Hematopoietic multipotent progenitor cell (in vitro differentiated cells): ENCODE data around the gene NEBL. TPM values are rescaled to one million over a fixed set of nuclear protein-coding genes. Genes with fewer than 3 reads are reported as not detected.
A peak's percentile ranks its signal among the peaks of the same experiment; 100 is the strongest.

Experiments used
- DNase-seq, 3 donors: peaks; one replicate each; pipeline ENCODE4 v3.0.0-alpha.2; 2011 to 2015; ENCODE audit warnings: low read depth in 2 of 3, low spot score in 2 of 3
- total RNA-seq: library from RNA; depleted of rRNA; stranded (reverse); fragments of >200 nt; gene quantifications from one replicate; pipeline ENCODE4 v1.2.3, GENCODE V29; 2012

The NEBL gene
- total RNA-seq, 1 donor, result 0.27 TPM

GRCh38 chr10:20874261-20874660 is 22.9 kb downstream of the NEBL start:
- DNase-seq, result no peak

DNA sequence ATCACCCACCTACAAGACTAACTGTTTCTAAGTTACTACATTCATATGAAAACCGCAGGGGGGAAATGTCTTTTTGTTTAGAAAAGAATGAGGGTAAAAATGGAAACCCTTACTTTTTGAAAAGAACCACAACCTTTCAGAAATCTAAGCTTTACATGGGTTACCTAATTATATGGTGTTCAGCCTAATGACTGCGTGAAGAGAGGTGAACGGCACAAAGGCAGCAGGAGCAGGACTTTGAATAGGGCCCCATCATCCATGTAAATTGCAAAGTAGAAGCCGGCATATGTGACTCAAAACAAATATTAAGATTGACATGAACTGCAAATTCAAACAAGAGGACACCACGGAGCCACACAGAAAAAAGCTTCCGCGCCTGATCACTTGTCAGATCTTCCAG is 25.1 kb downstream of the NEBL start:
- DNase-seq, result no peak

DNA sequence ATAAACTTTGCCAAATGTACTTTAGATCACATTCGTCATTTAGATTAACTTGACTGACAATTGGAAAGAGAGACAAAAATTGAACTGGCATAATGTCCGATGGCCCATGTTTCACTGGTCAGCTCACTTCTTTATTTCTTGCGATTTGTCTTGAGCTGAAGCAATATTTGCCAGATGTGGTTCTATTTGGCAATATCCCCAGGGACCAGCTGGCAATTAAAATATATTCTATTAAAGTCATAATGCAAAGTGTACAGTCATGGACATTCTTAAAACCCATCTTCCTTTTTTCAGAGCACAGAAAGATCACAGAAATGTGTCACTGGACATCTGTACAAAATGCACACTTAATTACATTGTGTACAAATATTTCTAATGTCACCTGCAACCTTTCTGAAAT is 26.3 kb downstream of the NEBL start:
- DNase-seq, result no peak

- DNase-seq, result no peak
These were observed 34.1 kb downstream of the NEBL start for GRCh38 chr10:20863008-20863407.

GRCh38 chr10:20858292-20859124 is 38.6 kb downstream of the NEBL start:
- DNase-seq, result peak in 2 of 3 donors; percentile 18 to 48

GRCh38 chr10:20856484-20856883 is 40.6 kb downstream of the NEBL start:
- no peak for DNase-seq

- DNase-seq, result peak in 2 of 3 donors; percentile 23 to 58
These were observed 41.6 kb downstream of the NEBL start for GRCh38 chr10:20855398-20856038.

- DNase-seq, result no peak
These were observed 43.8 kb downstream of the NEBL start for GRCh38 chr10:20853276-20853675.

- no peak for DNase-seq
These were observed 44.8 kb downstream of the NEBL start for GRCh38 chr10:20852303-20852702.

GRCh38 chr10:20847512-20847911 is 49.6 kb downstream of the NEBL start:
- no peak for DNase-seq

- no peak for DNase-seq
These were observed 50.8 kb downstream of the NEBL start for GRCh38 chr10:20846263-20846662.

DNA sequence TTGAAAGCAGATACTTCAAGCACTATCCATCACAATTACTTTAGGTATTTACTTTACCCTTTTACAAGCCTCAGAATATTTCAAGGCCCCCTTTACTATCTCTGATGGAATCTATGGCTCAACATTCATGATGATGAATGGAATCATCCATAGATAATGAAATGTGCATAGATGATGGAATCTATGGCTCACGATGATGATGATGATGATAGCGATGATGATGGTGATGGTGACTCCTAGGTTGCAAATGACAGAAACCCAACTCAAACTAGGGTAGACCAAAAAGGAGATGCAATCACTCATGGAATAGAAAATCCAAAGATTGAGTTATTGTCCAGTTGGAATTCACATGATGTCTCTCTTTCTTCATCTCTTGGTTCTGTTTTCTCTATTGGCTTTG is 55.7 kb downstream of the NEBL start:
- DNase-seq, result no peak

DNA sequence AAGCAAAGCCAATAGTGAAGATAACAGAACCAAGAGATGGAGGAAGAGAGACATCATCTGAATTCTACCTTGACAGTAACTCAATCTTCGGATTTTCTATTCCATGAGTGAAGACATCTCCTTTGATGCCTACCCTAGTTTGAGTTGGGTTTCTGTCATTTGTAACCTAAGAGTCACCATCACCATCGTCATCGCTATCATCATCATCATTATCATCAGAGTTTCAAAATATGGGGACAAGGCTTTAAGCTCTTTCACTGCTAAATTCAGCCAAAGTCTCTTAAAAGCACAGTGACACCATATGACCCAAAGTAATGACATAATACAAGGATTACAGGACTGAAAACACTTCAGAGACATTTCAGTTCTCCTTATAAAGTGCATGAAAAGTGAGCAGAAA is 57.2 kb downstream of the NEBL start:
- DNase-seq, result no peak

DNA sequence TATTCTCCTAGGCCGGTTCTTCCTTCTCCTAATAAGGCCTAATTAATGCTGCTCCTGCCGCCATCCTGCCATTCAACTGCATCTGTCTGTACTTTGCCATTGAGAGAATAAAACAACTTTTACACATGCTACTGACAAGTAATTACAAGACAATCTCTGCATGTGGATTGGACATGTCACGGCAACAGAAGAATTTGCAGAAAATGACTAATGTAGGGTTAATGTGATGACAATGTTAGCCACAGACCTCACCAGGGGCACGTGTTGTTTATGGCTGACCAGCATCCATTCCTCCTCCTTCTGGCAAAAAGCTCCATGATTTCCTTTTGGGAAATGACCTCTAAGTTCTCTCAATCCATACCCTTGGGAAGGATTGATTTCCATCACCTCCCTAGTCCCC is 58.0 kb downstream of the NEBL start:
- no peak for DNase-seq

DNA sequence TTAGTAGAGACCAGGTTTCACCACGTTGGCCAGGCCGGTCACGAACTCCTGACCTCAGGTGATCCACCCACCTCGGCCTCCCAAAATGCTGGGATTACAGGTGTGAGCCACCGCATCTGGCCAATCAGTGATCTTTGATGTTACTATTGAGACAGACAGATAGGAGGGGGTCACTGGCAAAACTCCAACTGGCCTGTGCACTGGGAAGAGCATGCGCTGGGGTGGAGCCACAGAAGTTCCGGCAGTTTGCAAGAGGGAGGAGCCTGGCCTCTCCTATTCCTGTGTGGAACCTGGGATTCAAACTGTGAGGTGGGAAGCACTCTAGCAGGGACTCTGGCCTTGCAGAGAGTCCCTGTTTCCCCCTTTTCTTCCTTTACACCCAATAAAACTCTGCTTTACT is 60.7 kb downstream of the NEBL start:
- no peak for DNase-seq

GRCh38 chr10:20835335-20835734 is 61.8 kb downstream of the NEBL start:
- DNase-seq, result no peak

GRCh38 chr10:20834825-20835224 is 62.3 kb downstream of the NEBL start:
- no peak for DNase-seq

GRCh38 chr10:20822825-20823224 is 74.3 kb downstream of the NEBL start:
- DNase-seq, result no peak

GRCh38 chr10:20817646-20818045 is 79.5 kb downstream of the NEBL start:
- DNase-seq, result no peak

- DNase-seq, result no peak
These were observed 80.0 kb downstream of the NEBL start for GRCh38 chr10:20817116-20817515.

DNA sequence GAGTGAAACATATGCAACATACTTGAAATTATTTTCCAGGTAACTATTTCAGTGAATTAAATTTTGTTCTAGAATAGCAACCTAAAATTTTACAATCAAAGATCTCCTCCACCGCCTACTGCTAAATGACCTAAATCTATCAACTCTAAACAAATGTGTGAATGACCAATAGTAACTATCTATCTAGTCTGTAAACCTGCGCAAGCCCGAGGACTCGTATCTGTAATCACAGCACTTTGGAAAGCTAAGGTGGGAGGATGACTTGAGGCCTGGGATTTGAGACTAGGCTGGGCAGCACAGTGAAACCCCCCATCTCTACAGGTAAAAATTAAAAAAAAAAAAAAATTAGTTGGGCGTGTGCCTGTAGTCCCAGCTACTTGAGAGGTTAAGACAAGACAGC is 83.0 kb downstream of the NEBL start:
- no peak for DNase-seq

DNA sequence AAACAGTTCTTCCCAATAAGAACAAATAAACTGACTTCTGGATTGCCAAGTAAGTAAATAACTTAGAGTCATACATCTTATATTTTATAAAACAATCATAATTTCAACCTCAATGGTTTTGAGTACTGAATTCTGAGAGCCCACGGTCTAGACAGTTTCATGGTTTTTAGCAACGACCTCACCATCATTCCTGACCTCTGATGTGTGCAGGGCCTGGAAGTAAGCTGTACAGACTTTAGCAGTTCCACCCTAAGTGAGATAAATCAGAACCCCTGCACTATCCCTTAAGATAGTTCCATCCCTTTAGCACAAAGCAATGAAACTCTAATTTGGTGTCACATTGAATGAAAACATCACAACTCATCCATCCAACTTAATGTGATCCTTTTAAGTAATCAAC is 86.0 kb downstream of the NEBL start:
- no peak for DNase-seq
